Prostate gland (tissue), 2 donors: ENCODE results near the gene FALEC. TPM values are rescaled to one million over a fixed set of nuclear protein-coding genes. Genes with fewer than 3 reads are reported as not detected.

Experiments used
- DNase-seq: peaks from one replicate; pipeline ENCODE4 v3.0.0-alpha.2; 2019; ENCODE audit warnings: low spot score
- H3K27ac ChIP-seq, 2 donors: fragments of 200-600 bp; sonication (generic); 2 replicates each; pipeline ENCODE4 v1.5.1; 2017 to 2019
- H3K27me3 ChIP-seq: fragments of 200-600 bp; sonication (generic); replicated peaks from 2 replicates; pipeline ENCODE4 v1.5.1; 2019; ENCODE audit not compliant: insufficient read depth
- H3K36me3 ChIP-seq, 2 donors: fragments of 200-600 bp; sonication (generic); 1 replicate in 1 of 2; 2 replicates in 1 of 2; pipeline versions ENCODE4 v1.5.1 to v1.8.1; 2017 to 2019
- H3K4me1 ChIP-seq: fragments of 200-600 bp; sonication (generic); replicated peaks from 2 replicates; pipeline ENCODE4 v1.5.1; 2019
- H3K4me3 ChIP-seq, 2 donors: fragments of 200-600 bp; sonication (generic); 2 replicates each; pipeline ENCODE4 v1.5.1; 2017 to 2019
- H3K9me3 ChIP-seq: fragments of 200-600 bp; sonication (generic); 2 replicates; pipeline ENCODE4 v1.5.1; 2017
- CTCF ChIP-seq, 4 experiments: fragments of 200-600 bp in 2 of 4; fragments of 450-650 bp in 2 of 4; sonication (generic) in 2 of 4; IDR thresholded peaks; 1 replicate in 3 of 4; 2 replicates in 1 of 4; pipeline ENCODE4 v1.5.1; 2016 to 2019; ENCODE audit warnings: antibody characterized with exemption in 4 of 4, mild to moderate bottlenecking in 2 of 4, moderate library complexity in 2 of 4
- POLR2A ChIP-seq: fragments of 450-650 bp; IDR thresholded peaks from one replicate; pipeline ENCODE4 v1.6.1; 2016; ENCODE audit warnings: antibody characterized with exemption, mild to moderate bottlenecking
- POLR2AphosphoS5 ChIP-seq: sonication (generic); formaldehyde crosslinking; IDR thresholded peaks from one replicate; pipeline ENCODE4 v1.6.1; 2017; ENCODE audit warnings: antibody characterized with exemption
- WGBS: methylation state at CpG from one replicate; pipeline ENCODE4 v1.1.5; 2018; 5-methylcytosine and 5-hydroxymethylcytosine counted together
- intact Hi-C: fragments of 100-400 bp; cut with DNase I; formaldehyde crosslinking; loops from one replicate; pipeline ENCODE4 v1.14.2; 2022
- total RNA-seq, 2 donors: library from RNA; depleted of rRNA; stranded (reverse); fragments of >200 nt; gene quantifications; one replicate each; pipeline ENCODE4 v1.1.0, GENCODE V29; 2016

FALEC gene
- total RNA-seq, 2 donors from 2014 or later: not detected

- TF ChIP-seq CTCF (IDR thresholded peaks at IDR 0.05) (no peak), POLR2AphosphoS5 (peak; percentile 79), POLR2A (no peak)
- peaks cover 9% of the 10 kb centered on the region for H3K4me1 ChIP-seq
- no peaks in the 10 kb centered on the region for H3K9me3 ChIP-seq
- peak; percentile 58 for DNase-seq
- H3K36me3 ChIP-seq: no peaks in the 10 kb centered on the region
- H3K4me3 ChIP-seq: peak overlapping the region; percentile 88 to 93
- H3K27ac ChIP-seq: peak overlapping the region; percentile 98 to 100
- WGBS: 4% methylated on average over 2 of the region's 2 CpGs
- intact Hi-C loops: loop anchor here (5.0 kb wide), 1 partner anchor 50 kb away; the partner anchor contains the start of gene ENSA
- H3K27me3 ChIP-seq: no peaks in the 10 kb centered on the region
Measured at GRCh38 chr1:150576794-150577556, 61.4 kb downstream of the FALEC start.

- peak overlapping the region; percentile 98 to 100 for H3K27ac ChIP-seq
- 2% methylated on average over 11 of the region's 11 CpGs for WGBS
- peak in 1 of 4 experiments; percentile 4 for TF ChIP-seq CTCF (IDR thresholded peaks at IDR 0.05)
- TF ChIP-seq POLR2A: peak; percentile 39
- peak; percentile 66 for TF ChIP-seq POLR2AphosphoS5
- H3K36me3 ChIP-seq: no peaks in the 10 kb centered on the region
- peak overlapping the region; percentile 88 to 93 for H3K4me3 ChIP-seq
- intact Hi-C loops: loop anchor here (2.0 to 5.0 kb wide), 2 partner anchors 15 to 50 kb away; partner anchors contain the start of gene ENSA
- H3K4me1 ChIP-seq: peaks cover 9% of the 10 kb centered on the region
- no peak for DNase-seq
- no peaks in the 10 kb centered on the region for H3K9me3 ChIP-seq
- H3K27me3 ChIP-seq: no peaks in the 10 kb centered on the region
Measured at GRCh38 chr1:150577557-150578271, 62.2 kb downstream of the FALEC start.

- intact Hi-C loops: loop anchor here (2.0 to 5.0 kb wide), 2 partner anchors 16 to 49 kb away; partner anchors contain the start of gene ENSA
- Histone ChIP-seq H3K4me1 (peaks cover 5% of the 10 kb centered on the region), H3K36me3 (no peaks in the 10 kb centered on the region), H3K4me3 (peak overlapping the region; percentile 88 to 93), H3K27ac (peak overlapping the region; percentile 98 to 100), H3K27me3 (no peaks in the 10 kb centered on the region), H3K9me3 (no peaks in the 10 kb centered on the region)
- WGBS: under 1% methylated on average over 50 of the region's 50 CpGs
- TF ChIP-seq CTCF (IDR thresholded peaks at IDR 0.05) (no peak), POLR2A (peak; percentile 11), POLR2AphosphoS5 (peak; percentile 80)
- peak; percentile 49 for DNase-seq
Measured at GRCh38 chr1:150578272-150579109, 62.9 kb downstream of the FALEC start.

GRCh38 chr1:150579110-150579944 is 63.8 kb downstream of the FALEC start, which contains the start of gene MCL1:
TSS of gene MCL1 (minus strand) at chr1:150579610. CDS start at chr1:150579530, 80 bp downstream.
- intact Hi-C loops: loop anchor here (2.0 to 5.0 kb wide), 2 partner anchors 17 to 48 kb away; partner anchors contain the start of gene ENSA
- peak; percentile 93 for DNase-seq
- no peaks in the 10 kb centered on the region for H3K27me3 ChIP-seq
- H3K36me3 ChIP-seq: no peaks in the 10 kb centered on the region
- peak within 1 kb of the TSS; percentile 98 to 100 for H3K27ac ChIP-seq
- no peaks in the 10 kb centered on the region for H3K9me3 ChIP-seq
- TF ChIP-seq POLR2AphosphoS5 (peak; percentile 97), POLR2A (peak; percentile 86), CTCF (IDR thresholded peaks at IDR 0.05) (peak in 2 of 4 experiments; percentile 45 to 64)
- under 1% methylated on average over 79 of the region's 94 CpGs for WGBS
- H3K4me1 ChIP-seq: no peaks in the 10 kb centered on the region
- H3K4me3 ChIP-seq: peak within 1 kb of the TSS; percentile 88 to 93
